Fibroblast of the aortic adventitia (primary cell): Measurements from ENCODE around the gene HEY2. TPM values are rescaled to one million over a fixed set of nuclear protein-coding genes. Genes with fewer than 3 reads are reported as not detected.
A peak's percentile ranks its signal among the peaks of the same experiment; 100 is the strongest.
"Not testable (repeated sequence)": the region's sequence is repeated elsewhere in the genome, so short reads cannot be mapped to it uniquely, and the experiment has no call there.

Experiments used
- DNase-seq: peaks from one replicate; pipeline ENCODE4 v3.0.0-alpha.2; 2010; ENCODE audit warnings: low read depth
- H3K4me3 ChIP-seq: 2 replicates; pipeline ENCODE4 v1.5.1; 2011; ENCODE audit warnings: low read depth, mild to moderate bottlenecking, control low read depth, low read length, moderate library complexity
- CTCF ChIP-seq: IDR thresholded peaks from 2 replicates; pipeline ENCODE4 v1.5.1; 2011; ENCODE audit warnings: mild to moderate bottlenecking, low read length, control low read depth, inconsistent platforms; ENCODE audit not compliant: insufficient read depth
- total RNA-seq: library from RNA; depleted of rRNA; stranded (reverse); fragments of >200 nt; gene quantifications from 2 replicates; pipeline ENCODE4 v1.2.3, GENCODE V29; 2012; ENCODE audit warnings: low replicate concordance

HEY2 gene
- total RNA-seq, 1 donor = 0.09 TPM

- no peak for DNase-seq
- no peak overlapping the region for H3K4me3 ChIP-seq
- no peak for TF ChIP-seq CTCF
These were observed 19.8 kb downstream of the HEY2 start for GRCh38 chr6:125769147-125769783.

DNA sequence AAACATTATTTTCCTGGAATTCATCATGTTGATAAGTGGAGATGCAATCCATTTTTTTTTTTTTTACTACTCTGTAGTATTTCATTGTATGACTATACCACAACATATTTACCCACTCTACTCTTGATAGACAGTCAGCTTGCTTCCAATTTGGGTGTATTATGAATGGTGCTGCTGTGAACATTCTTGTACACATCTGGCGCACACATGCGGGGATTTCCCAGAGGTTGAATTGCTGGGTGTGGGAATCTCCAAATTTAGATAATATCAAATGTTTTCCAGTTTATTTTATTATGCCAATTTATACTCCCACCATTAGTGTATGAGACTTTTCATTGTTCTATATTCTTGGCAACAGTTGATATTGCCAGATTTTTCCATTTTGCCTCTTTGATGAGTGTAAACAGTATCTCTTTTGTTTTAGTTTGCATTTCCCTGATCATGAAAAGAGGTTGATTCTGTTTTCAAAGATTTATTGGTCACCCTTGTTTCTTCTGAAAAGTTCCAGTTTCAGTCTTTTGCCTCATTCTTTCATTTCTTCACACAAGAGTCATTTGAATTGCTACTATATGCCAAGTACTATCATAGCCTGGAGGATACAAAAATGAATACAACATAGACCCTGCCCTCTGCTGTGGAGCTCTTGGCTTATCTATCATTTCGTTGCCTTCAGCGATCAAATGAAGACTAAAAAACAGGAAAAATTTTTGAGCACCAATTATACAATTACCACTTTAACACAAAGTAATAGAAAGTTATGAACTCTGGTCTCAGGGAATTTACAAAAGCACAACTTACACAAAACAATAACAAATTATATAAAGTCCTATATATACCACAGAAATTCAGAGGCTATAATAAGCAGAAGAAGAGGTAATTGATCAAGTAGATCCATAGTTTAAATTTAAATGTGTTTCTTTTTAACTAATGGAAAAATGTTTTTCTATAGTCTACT, 24.2 kb downstream of the HEY2 start:
- TF ChIP-seq CTCF = no peak
- no peak overlapping the region for H3K4me3 ChIP-seq
- DNase-seq = peak; percentile 53

DNA sequence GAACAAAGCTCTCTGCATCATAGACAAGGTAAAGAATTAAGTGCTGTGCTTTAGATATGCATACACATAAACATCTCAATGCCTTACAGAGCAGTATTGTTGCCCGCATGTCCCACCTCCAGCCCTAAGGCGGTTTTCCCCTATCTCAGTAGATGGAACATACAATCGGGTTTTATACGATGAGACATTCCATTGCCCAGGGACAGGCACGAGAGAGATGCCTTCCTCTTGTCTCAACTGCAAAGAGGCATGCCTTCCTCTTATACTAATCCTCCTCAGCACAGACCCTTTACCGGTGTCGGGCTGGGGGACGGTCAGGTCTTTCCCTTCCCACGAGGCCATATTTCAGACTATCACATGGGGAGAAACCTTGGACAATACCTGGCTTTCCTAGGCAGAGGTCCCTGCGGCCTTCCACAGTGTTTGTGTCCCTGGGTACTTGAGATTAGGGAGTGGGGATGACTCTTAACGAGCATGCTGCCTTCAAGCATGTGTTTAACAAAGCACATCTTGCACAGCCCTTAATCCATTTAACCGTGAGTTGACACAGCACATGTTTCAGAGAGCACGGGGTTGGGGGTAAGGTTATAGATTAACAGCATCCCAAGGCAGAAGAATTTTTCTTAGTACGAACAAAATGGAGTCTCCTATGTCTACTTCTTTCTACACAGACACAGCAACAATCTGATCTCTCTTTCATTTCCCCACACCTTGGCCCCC, 26.8 kb downstream of the HEY2 start:
- DNase-seq, H3K4me3 ChIP-seq: not testable (repeated sequence)

GRCh38 chr6:125779924-125780539, 30.6 kb downstream of the HEY2 start:
- peak overlapping the region; percentile 73 for H3K4me3 ChIP-seq
- peak; percentile 48 for TF ChIP-seq CTCF
- peak; percentile 97 for DNase-seq

DNA sequence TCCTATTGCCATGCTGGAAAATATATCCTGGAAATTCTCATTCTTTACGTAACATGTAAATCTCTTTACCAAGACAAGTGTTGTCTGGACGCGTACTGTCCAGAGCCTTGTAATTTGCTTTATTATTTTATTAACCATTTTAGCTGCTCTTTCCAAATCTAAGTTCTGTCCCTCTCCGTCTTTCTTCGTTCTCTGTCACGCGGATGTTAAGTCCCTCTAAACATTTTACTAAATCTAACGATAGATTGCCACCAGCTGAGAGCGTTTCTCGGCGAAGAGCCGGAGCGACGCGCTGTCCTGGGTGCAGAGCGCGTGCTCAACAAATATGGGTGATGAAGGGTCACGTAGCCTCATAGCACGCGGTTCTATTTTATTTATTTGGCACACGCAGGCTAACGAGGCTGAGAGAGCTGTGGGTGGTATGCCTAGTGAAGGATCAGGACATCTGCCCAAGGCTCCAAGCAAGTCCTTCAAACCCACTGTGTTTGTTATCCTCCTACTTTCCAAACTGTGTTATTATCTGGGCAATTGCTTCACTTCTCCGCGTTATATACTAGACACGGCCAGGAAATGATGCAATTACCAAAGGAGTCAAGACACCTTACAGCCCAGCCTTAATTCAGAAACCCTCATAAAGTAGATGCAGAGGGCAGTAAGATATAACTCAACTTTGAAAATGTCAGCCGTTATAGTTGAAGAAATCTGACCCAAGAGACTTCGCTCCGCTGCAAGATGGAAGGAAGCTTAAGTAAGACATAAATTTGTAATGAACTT, 31.3 kb downstream of the HEY2 start:
- peak overlapping the region; percentile 73 for H3K4me3 ChIP-seq
- no peak for TF ChIP-seq CTCF
- DNase-seq = peak; percentile 93

GRCh38 chr6:125781314-125781868, 32.0 kb downstream of the HEY2 start:
- peak; percentile 65 for DNase-seq
- peak; percentile 8 for TF ChIP-seq CTCF
- H3K4me3 ChIP-seq = peak overlapping the region; percentile 73
